Measurements from ENCODE around the gene C1orf21. TPM values are rescaled to one million over a fixed set of nuclear protein-coding genes. Genes with fewer than 3 reads are reported as not detected.

Gene C1orf21
- total RNA-seq, 1 donor from 2014 or later = 0.09 TPM

DNA sequence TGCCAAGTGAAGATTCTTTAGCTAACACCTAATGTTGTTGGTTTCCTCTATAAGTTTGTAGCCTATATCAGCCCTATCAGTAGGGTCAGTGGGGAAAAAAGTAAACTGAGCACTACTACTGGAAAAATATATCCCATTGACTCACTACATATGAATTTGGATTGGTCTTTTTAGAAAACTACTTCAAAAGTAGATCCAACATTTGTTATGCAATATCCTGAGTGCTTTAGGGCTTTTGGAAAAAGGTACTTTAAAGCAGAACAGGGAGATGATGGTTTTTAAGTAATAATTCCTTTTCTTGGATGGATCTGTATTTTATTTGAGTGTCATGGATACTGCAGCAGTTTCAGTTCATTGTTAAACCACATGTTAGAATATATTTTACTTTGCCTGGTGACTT, 7.1 kb downstream of the C1orf21 start:
- Mint-ChIP-seq H3K27me3 (peaks cover 15% of the 10 kb centered on the region), H3K9me3 (no peaks in the 10 kb centered on the region), H3K27ac (no peak overlapping the region), H3K36me3 (ENCODE audit: low read depth) (no peaks in the 10 kb centered on the region), H3K4me3 (no peak overlapping the region), H3K4me1 (no peaks in the 10 kb centered on the region)
- no peak for TF ChIP-seq CTCF (IDR thresholded peaks at IDR 0.05)
- ATAC-seq (ENCODE audit: low read depth) (no peak), DNase-seq (no peak)
- CTCF ChIA-PET = interaction anchor here (1.2 kb wide), 1 partner anchor 10 kb away, joined by 3 read pairs; no protein-coding TSS in a partner anchor
- POLR2A ChIA-PET = no interaction called here
- intact Hi-C loops (cut with micrococcal nuclease) = no loop called here

GRCh38 chr1:184395370-184395769, 8.5 kb downstream of the C1orf21 start:
- H3K27ac Mint-ChIP-seq = no peak overlapping the region
- H3K9me3 Mint-ChIP-seq = no peaks in the 10 kb centered on the region
- CTCF ChIA-PET = no interaction called here
- intact Hi-C loops (cut with micrococcal nuclease) = no loop called here
- no peaks in the 10 kb centered on the region for H3K36me3 Mint-ChIP-seq (ENCODE audit: low read depth)
- POLR2A ChIA-PET = no interaction called here
- no peak for TF ChIP-seq CTCF (IDR thresholded peaks at IDR 0.05)
- peaks cover 6% of the 10 kb centered on the region for H3K27me3 Mint-ChIP-seq
- no peak for DNase-seq
- no peak for ATAC-seq (ENCODE audit: low read depth)
- no peaks in the 10 kb centered on the region for H3K4me1 Mint-ChIP-seq
- H3K4me3 Mint-ChIP-seq = no peak overlapping the region

DNA sequence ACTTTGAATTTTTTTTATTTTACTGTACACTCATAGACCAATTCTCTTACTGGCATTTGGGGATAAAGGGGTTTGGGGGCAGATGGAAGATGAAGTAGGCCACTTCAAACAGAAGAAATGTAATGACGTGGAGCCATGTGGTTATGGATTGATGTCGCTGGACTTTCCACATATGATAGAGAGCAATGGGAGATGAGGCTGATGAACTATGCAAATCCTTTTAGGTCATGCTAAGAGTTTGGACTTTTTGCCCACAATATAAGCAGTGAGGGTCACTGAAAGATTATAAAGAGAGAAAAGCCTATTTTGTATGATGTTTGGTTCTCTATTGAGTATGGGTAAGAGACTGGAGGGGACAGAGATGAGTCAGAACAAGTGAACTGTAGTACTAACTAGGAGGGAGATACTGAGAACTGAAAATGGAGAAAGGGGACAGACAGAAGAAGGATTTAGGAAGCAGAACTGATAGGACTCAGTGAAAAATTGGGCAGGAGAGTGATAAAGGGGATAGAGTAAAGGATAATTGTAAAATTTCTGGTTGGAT, 9.2 kb downstream of the C1orf21 start:
- H3K9me3 Mint-ChIP-seq = no peaks in the 10 kb centered on the region
- intact Hi-C loops (cut with micrococcal nuclease) = no loop called here
- no peak for ATAC-seq (ENCODE audit: low read depth)
- peaks cover 4% of the 10 kb centered on the region for H3K27me3 Mint-ChIP-seq
- ChIA-PET POLR2A (no interaction called here), CTCF (no interaction called here)
- H3K4me1 Mint-ChIP-seq = no peaks in the 10 kb centered on the region
- no peak overlapping the region for H3K27ac Mint-ChIP-seq
- no peak for TF ChIP-seq CTCF (IDR thresholded peaks at IDR 0.05)
- DNase-seq = no peak
- no peak overlapping the region for H3K4me3 Mint-ChIP-seq
- H3K36me3 Mint-ChIP-seq (ENCODE audit: low read depth) = no peaks in the 10 kb centered on the region

DNA sequence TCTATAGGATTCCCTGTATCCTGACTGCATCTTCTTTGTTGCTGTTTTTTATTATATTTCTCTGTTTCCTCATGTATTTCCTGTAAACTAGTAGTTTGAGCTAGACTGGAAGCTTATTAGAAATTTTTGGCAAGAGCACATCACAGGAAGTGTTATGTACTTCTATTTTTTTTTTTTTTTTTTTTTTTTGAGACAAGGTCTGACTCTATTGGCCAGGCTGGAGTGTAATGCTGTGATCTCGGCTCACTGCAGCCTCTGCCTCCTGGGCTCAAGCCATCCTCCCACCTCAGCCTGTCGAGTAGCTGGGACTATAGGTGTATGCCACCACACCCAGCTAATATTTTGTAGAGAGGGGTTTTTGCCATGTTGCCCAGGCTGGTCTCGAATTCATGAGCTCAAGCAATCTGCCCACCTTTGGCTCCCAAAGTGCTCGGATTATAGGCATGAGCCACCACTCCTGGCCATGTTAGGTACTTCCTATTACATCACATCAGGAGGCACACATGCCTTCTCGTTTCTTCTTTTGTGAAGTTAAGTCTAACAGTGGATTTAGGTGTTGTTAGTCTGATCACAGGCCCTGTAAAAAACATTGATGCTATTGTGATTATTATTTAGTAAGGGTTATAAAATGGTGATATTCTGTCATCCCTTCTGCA, 12.5 kb downstream of the C1orf21 start:
- ChIA-PET CTCF (no interaction called here), POLR2A (no interaction called here)
- H3K36me3 Mint-ChIP-seq (ENCODE audit: low read depth) = no peaks in the 10 kb centered on the region
- TF ChIP-seq CTCF (IDR thresholded peaks at IDR 0.05) = no peak
- no peaks in the 10 kb centered on the region for H3K4me1 Mint-ChIP-seq
- no peak overlapping the region for H3K27ac Mint-ChIP-seq
- DNase-seq = no peak
- peaks cover 2% of the 10 kb centered on the region for H3K27me3 Mint-ChIP-seq
- ATAC-seq (ENCODE audit: low read depth) = no peak
- H3K4me3 Mint-ChIP-seq = no peak overlapping the region
- no peaks in the 10 kb centered on the region for H3K9me3 Mint-ChIP-seq
- intact Hi-C loops (cut with micrococcal nuclease) = no loop called here

DNA sequence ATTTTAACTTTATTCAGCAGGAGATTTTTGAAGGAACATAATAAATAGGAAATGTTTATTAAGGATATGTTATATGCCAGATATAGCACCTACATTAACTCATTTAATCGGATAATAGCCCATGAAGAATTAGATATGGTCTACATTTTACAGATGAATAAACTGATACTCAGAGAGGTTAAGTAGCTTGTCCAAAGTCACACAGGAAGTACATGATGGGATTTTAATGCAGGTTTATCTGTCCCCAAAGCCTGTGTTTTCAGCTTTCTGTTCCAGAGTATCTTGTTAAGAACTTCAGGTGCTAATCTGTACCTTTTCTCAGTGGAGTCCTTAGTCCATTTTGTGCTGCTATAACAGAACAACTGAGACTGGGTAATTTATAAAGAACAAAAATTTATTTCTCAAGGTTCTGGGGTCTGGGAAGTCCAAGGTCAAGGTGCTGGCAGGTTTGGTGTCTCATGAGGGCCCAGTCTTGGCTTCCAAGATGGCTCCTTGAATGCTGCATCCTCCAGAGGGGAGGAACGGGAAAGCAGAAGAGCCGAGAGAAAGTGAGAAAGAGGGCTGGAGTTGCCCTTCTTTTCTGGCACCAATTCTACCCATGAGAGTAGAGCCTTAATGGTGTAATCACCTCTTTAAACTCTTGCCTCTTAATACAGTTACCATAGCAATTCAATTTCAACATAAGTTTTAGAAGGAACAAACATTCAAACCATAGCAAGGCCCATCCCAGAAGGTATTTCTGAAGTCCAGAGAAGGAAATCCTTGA, 17.3 kb downstream of the C1orf21 start:
- H3K9me3 Mint-ChIP-seq = no peaks in the 10 kb centered on the region
- H3K4me3 Mint-ChIP-seq = no peak overlapping the region
- CTCF ChIA-PET = interaction anchor here (0.8 kb wide), 1 partner anchor 10 kb away, joined by 3 read pairs; no protein-coding TSS in a partner anchor
- no peaks in the 10 kb centered on the region for H3K36me3 Mint-ChIP-seq (ENCODE audit: low read depth)
- intact Hi-C loops (cut with micrococcal nuclease) = no loop called here
- POLR2A ChIA-PET = no interaction called here
- H3K4me1 Mint-ChIP-seq = no peaks in the 10 kb centered on the region
- DNase-seq = no peak
- no peak overlapping the region for H3K27ac Mint-ChIP-seq
- no peaks in the 10 kb centered on the region for H3K27me3 Mint-ChIP-seq
- TF ChIP-seq CTCF (IDR thresholded peaks at IDR 0.05) = no peak
- no peak for ATAC-seq (ENCODE audit: low read depth)
